Endothelial cell (in vitro differentiated cells): ENCODE measurements around the gene PIAS2. TPM values are rescaled to one million over a fixed set of nuclear protein-coding genes. Genes with fewer than 3 reads are reported as not detected.
"Not testable (repeated sequence)": the region's sequence is repeated elsewhere in the genome, so short reads cannot be mapped to it uniquely, and the experiment has no call there.

ENCODE experiments used
- DNase-seq: peaks from one replicate; pipeline ENCODE4 v3.0.0; 2021; ENCODE audit warnings: low spot score
- H3K27ac Mint-ChIP-seq: one replicate; pipeline ENCODE4 v1.8.0; 2021; ENCODE audit warnings: mixed read lengths, inconsistent platforms; ENCODE audit not compliant: unreplicated experiment
- H3K27me3 Mint-ChIP-seq: one replicate; pipeline ENCODE4 v1.8.0; 2021; ENCODE audit warnings: mild to moderate bottlenecking, moderate library complexity, mixed read lengths, inconsistent platforms; ENCODE audit not compliant: unreplicated experiment
- H3K36me3 Mint-ChIP-seq: one replicate; pipeline ENCODE4 v1.8.0; 2021; ENCODE audit warnings: mild to moderate bottlenecking, low read depth, mixed read lengths, inconsistent platforms; ENCODE audit not compliant: unreplicated experiment
- H3K4me1 Mint-ChIP-seq: one replicate; pipeline ENCODE4 v1.8.0; 2021; ENCODE audit warnings: mild to moderate bottlenecking, mixed read lengths, inconsistent platforms; ENCODE audit not compliant: unreplicated experiment
- H3K4me3 Mint-ChIP-seq: one replicate; pipeline ENCODE4 v1.8.0; 2021; ENCODE audit warnings: mild to moderate bottlenecking, mixed read lengths, inconsistent platforms; ENCODE audit not compliant: unreplicated experiment
- H3K9me3 Mint-ChIP-seq: one replicate; pipeline ENCODE4 v1.8.0; 2021; ENCODE audit warnings: mixed read lengths, inconsistent platforms; ENCODE audit not compliant: unreplicated experiment
- CTCF ChIP-seq: fragments of 200-600 bp; sonication (generic); IDR thresholded peaks from one replicate; pipeline ENCODE4 v1.5.0; 2021; ENCODE audit warnings: antibody characterized with exemption; ENCODE audit not compliant: unreplicated experiment
- total RNA-seq: library from RNA; stranded (reverse); fragmentation: NEBNext Ultra II Directional; extraction: Animal tissue kit (Norgen Biotek cat#: 25700); gene quantifications from one replicate; pipeline ENCODE4 v1.2.1, GENCODE V29; 2021; ENCODE audit not compliant: unreplicated experiment

PIAS2 gene
- total RNA-seq, 1 donor from 2014 or later = 47.5 TPM

GRCh38 chr18:46866523-46866922 lies 50.8 kb downstream of the PIAS2 start:
- no peak for DNase-seq
- Mint-ChIP-seq H3K4me1 (peaks cover 26% of the 10 kb centered on the region), H3K9me3 (peaks cover 9% of the 10 kb centered on the region), H3K36me3 (peaks cover 31% of the 10 kb centered on the region), H3K27me3 (no peaks in the 10 kb centered on the region), H3K27ac (peak overlapping the region; percentile 77), H3K4me3 (no peak overlapping the region)
- TF ChIP-seq CTCF = no peak

- Mint-ChIP-seq H3K36me3 (peaks cover 24% of the 10 kb centered on the region), H3K4me1 (peaks cover 22% of the 10 kb centered on the region)
- not testable (repeated sequence) for H3K27me3 Mint-ChIP-seq, H3K4me3 Mint-ChIP-seq, H3K9me3 Mint-ChIP-seq, DNase-seq, H3K27ac Mint-ChIP-seq
Measured at GRCh38 chr18:46865245-46865644, 52.1 kb downstream of the PIAS2 start.

- peaks cover 5% of the 10 kb centered on the region for H3K36me3 Mint-ChIP-seq
- no peak for TF ChIP-seq CTCF
- no peak for DNase-seq
- no peaks in the 10 kb centered on the region for H3K9me3 Mint-ChIP-seq
- peaks cover 3% of the 10 kb centered on the region for H3K4me1 Mint-ChIP-seq
- H3K27me3 Mint-ChIP-seq = no peaks in the 10 kb centered on the region
- no peak overlapping the region for H3K27ac Mint-ChIP-seq
- no peak overlapping the region for H3K4me3 Mint-ChIP-seq
Measured at GRCh38 chr18:46859855-46860254, 57.5 kb downstream of the PIAS2 start.

GRCh38 chr18:46858290-46858689 lies 59.0 kb downstream of the PIAS2 start:
- no peak overlapping the region for H3K27ac Mint-ChIP-seq
- peaks cover 3% of the 10 kb centered on the region for H3K4me1 Mint-ChIP-seq
- no peak for DNase-seq
- H3K27me3 Mint-ChIP-seq = no peaks in the 10 kb centered on the region
- no peak overlapping the region for H3K4me3 Mint-ChIP-seq
- H3K36me3 Mint-ChIP-seq = peaks cover 8% of the 10 kb centered on the region
- no peaks in the 10 kb centered on the region for H3K9me3 Mint-ChIP-seq
- no peak for TF ChIP-seq CTCF

- no peaks in the 10 kb centered on the region for H3K27me3 Mint-ChIP-seq
- no peak for DNase-seq
- H3K9me3 Mint-ChIP-seq = no peaks in the 10 kb centered on the region
- H3K4me1 Mint-ChIP-seq = peaks cover 3% of the 10 kb centered on the region
- no peak for TF ChIP-seq CTCF
- H3K27ac Mint-ChIP-seq = no peak overlapping the region
- peaks cover 15% of the 10 kb centered on the region for H3K36me3 Mint-ChIP-seq
- H3K4me3 Mint-ChIP-seq = no peak overlapping the region
Measured at GRCh38 chr18:46856973-46857372, 60.3 kb downstream of the PIAS2 start.

GRCh38 chr18:46849007-46849406 lies 68.3 kb downstream of the PIAS2 start:
- no peaks in the 10 kb centered on the region for H3K27me3 Mint-ChIP-seq
- no peak overlapping the region for H3K27ac Mint-ChIP-seq
- TF ChIP-seq CTCF = no peak
- H3K4me3 Mint-ChIP-seq = no peak overlapping the region
- DNase-seq = no peak
- H3K9me3 Mint-ChIP-seq = no peaks in the 10 kb centered on the region
- H3K4me1 Mint-ChIP-seq = no peaks in the 10 kb centered on the region
- peaks cover 6% of the 10 kb centered on the region for H3K36me3 Mint-ChIP-seq
